ENCODE results near the gene CENPC. TPM values are rescaled to one million over a fixed set of nuclear protein-coding genes. Genes with fewer than 3 reads are reported as not detected.
"Not testable (repeated sequence)": the region's sequence is repeated elsewhere in the genome, so short reads cannot be mapped to it uniquely, and the experiment has no call there.

Gene CENPC
- total RNA-seq, 1 experiment from 2014 or later: 9.5 TPM

GRCh38 chr4:67448621-67449020, 96.7 kb downstream of the CENPC start:
- DNase-seq (ENCODE audit: low read depth, low spot score): no peak
- in situ Hi-C loops (cut with HindIII; ENCODE audit: low pct_unique_long_range_greater_than_20kb, low sequenced_read_pairs): no loop called here

- no peak for DNase-seq (ENCODE audit: low read depth, low spot score)
These were observed 97.4 kb downstream of the CENPC start for GRCh38 chr4:67447873-67448272.

GRCh38 chr4:67446811-67447210, 98.5 kb downstream of the CENPC start:
- DNase-seq (ENCODE audit: low read depth, low spot score): no peak
- in situ Hi-C loops (cut with HindIII; ENCODE audit: low pct_unique_long_range_greater_than_20kb, low sequenced_read_pairs): no loop called here

More at GRCh38 chr4:67447873-67448272, 97.4 kb downstream of the CENPC start:
- in situ Hi-C loops (cut with HindIII; ENCODE audit: low pct_unique_long_range_greater_than_20kb, low sequenced_read_pairs): no loop called here

- DNase-seq (ENCODE audit: low read depth, low spot score); in situ Hi-C loops (cut with HindIII; ENCODE audit: low pct_unique_long_range_greater_than_20kb, low sequenced_read_pairs): not testable (repeated sequence)
These were observed 99.4 kb downstream of the CENPC start for GRCh38 chr4:67445881-67446280.

GRCh38 chr4:67438975-67439374, 106.3 kb downstream of the CENPC start:
- DNase-seq (ENCODE audit: low read depth, low spot score): no peak
- in situ Hi-C loops (cut with HindIII; ENCODE audit: low pct_unique_long_range_greater_than_20kb, low sequenced_read_pairs): no loop called here

- in situ Hi-C loops (cut with HindIII; ENCODE audit: low pct_unique_long_range_greater_than_20kb, low sequenced_read_pairs): no loop called here
- DNase-seq (ENCODE audit: low read depth, low spot score): peak; percentile 83
These were observed 107.2 kb downstream of the CENPC start for GRCh38 chr4:67437974-67438713.

- in situ Hi-C loops (cut with HindIII; ENCODE audit: low pct_unique_long_range_greater_than_20kb, low sequenced_read_pairs): no loop called here
- peak; percentile 4 for DNase-seq (ENCODE audit: low read depth, low spot score)
These were observed 108.6 kb downstream of the CENPC start for GRCh38 chr4:67436742-67437141.

- DNase-seq (ENCODE audit: low read depth, low spot score): no peak
- in situ Hi-C loops (cut with HindIII; ENCODE audit: low pct_unique_long_range_greater_than_20kb, low sequenced_read_pairs): no loop called here
These were observed 114.3 kb downstream of the CENPC start for GRCh38 chr4:67430989-67431388.

GRCh38 chr4:67428819-67429218, 116.5 kb downstream of the CENPC start:
- DNase-seq (ENCODE audit: low read depth, low spot score): no peak
- in situ Hi-C loops (cut with HindIII; ENCODE audit: low pct_unique_long_range_greater_than_20kb, low sequenced_read_pairs): no loop called here

Small RNAs within 50 kb of the gene (small RNA-seq; reads per million reads assigned to genes)
- gene RNA5SP527 (0 reads per million in 2 experiments), gene RNU1-63P (0.02 to 0.19 reads per million in 2 experiments)

Other genes starting within 250 kb of the CENPC start
- gene STAP1, start 13.2 kb upstream of the CENPC start, total RNA-seq (2014; rRNA removed; shearing (Covaris generic)): not detected in 2 replicates
- 43.8 and 51.3 TPM in 2 replicates for gene UBA6, start 155.7 kb upstream of the CENPC start, total RNA-seq (2014; rRNA removed; shearing (Covaris generic))
- not detected in 2 replicates for gene GNRHR, start 208.9 kb upstream of the CENPC start, total RNA-seq (2014; rRNA removed; shearing (Covaris generic))

Measured in SK-MEL-5 (cell line).